ENCODE results near the gene SLC12A9. TPM values are rescaled to one million over a fixed set of nuclear protein-coding genes. Genes with fewer than 3 reads are reported as not detected.
"Not testable (repeated sequence)": the region's sequence is repeated elsewhere in the genome, so short reads cannot be mapped to it uniquely, and the experiment has no call there.

The SLC12A9 gene
- 13.9 and 14.3 TPM in 2 replicates for total RNA-seq (ENCODE audit: low replicate concordance)

DNA sequence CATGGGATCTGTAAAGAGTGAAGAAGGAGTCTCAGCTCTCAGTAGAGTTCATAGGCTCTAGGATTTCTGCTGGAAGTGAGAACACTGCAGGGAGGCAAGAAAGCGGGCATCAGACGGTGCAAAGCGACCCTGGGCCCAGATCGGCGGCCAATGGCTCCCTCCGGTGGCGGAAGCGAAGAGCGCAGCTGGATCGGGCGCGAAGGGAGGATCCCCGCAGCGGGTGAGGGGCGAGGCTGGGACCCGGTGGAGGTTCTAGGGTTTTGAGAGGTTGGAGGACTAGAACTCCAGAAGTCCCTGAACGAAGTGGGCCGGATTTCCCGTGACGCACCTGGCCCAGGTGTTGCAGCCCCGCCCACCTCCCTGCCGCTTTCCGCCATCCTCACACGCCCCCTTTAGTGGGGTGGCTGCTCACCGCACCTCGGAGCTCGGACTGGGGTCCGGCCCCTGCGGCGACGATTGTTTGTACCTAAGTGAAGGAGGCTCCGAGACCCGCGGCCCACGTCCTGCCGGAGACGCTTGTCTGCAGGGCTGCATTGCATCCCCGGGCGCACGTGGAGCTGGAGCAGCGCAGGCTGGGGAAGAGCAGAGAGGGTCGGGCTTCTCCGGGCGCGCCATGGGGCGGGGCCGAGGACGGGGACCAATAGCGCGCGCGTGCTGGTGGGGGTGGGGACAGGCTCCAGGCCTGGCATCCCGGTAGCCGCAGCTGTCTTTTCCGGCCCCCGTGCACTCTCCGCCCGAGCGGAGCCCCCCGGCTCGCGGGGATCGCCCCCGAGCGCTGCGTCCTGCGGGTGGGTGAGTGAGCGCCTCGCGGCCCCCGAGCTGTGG is at the start of gene SLC12A9:
SLC12A9 (plus strand) TSS at position 666 of the 825 bp plus-strand sequence. CDS start 1,485 bp downstream, outside the sequence.
- peak; percentile 83 for DNase-seq (ENCODE audit: low read depth)
- peak; percentile 90 for TF ChIP-seq CTCF (IDR thresholded peaks at IDR 0.05; ENCODE audit: insufficient read depth, low read length)
- H3K4me3 ChIP-seq (ENCODE audit: low read depth, low read length), result peak within 1 kb of the TSS; percentile 83

GRCh38 chr7:100802951-100803350 is 49.6 kb upstream of the SLC12A9 start:
- TF ChIP-seq CTCF (IDR thresholded peaks at IDR 0.05; ENCODE audit: insufficient read depth, low read length), result no peak
- DNase-seq (ENCODE audit: low read depth), result no peak

DNA sequence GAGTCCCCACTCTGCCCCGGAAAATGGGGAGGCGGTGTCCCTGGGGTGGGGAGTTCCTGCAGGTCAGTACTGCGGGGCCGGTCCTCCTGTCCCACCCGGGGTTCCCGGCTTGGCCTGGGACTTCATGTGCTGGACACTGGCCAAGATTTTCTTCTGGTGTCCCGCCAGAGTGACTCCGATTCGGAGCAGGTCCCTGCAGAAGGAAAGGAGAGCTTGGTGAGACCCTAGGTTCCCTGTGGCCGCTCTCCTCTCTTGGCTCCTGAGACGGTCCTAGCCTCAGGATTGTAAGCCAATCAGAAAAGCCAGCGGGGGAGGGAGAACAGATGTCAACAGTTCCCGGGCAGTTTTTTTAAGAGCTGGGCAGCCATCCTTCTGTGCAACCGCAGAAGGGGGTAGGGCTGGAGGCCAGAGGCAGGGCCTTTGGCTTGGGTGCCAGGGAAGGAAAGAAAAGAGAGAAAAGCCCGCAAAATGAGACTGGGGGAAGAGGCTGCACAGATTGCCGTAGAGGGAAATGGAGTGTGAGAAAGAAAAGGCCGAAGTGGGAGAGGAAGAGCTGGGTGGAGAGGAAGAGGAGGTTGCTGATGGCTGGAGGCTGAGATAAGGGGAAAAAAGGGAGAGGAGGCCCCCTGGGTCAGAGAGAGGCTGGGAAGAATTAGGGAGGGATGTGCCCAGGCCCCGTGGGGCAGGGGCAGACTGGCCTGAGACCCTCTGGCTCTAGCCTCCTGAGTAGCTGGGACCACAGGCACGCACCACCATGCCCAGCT is 48.9 kb upstream of the SLC12A9 start:
- no peak overlapping the region for H3K4me3 ChIP-seq (ENCODE audit: low read depth, low read length)

More at GRCh38 chr7:100802951-100803350, 49.6 kb upstream of the SLC12A9 start:
- no peak overlapping the region for H3K4me3 ChIP-seq (ENCODE audit: low read depth, low read length)

GRCh38 chr7:100804681-100805431 is 47.7 kb upstream of the SLC12A9 start:
- no peak overlapping the region for H3K4me3 ChIP-seq (ENCODE audit: low read depth, low read length)
- no peak for TF ChIP-seq CTCF (IDR thresholded peaks at IDR 0.05; ENCODE audit: insufficient read depth, low read length)
- DNase-seq (ENCODE audit: low read depth), result no peak

More for the DNA sequence above, 48.9 kb upstream of the SLC12A9 start:
- DNase-seq (ENCODE audit: low read depth), result peak; percentile 91
- no peak for TF ChIP-seq CTCF (IDR thresholded peaks at IDR 0.05; ENCODE audit: insufficient read depth, low read length)

- H3K4me3 ChIP-seq (ENCODE audit: low read depth, low read length), result no peak overlapping the region
- TF ChIP-seq CTCF (IDR thresholded peaks at IDR 0.05; ENCODE audit: insufficient read depth, low read length), result no peak
- DNase-seq (ENCODE audit: low read depth), result no peak
Measured at GRCh38 chr7:100806276-100806675, 46.2 kb upstream of the SLC12A9 start.

DNA sequence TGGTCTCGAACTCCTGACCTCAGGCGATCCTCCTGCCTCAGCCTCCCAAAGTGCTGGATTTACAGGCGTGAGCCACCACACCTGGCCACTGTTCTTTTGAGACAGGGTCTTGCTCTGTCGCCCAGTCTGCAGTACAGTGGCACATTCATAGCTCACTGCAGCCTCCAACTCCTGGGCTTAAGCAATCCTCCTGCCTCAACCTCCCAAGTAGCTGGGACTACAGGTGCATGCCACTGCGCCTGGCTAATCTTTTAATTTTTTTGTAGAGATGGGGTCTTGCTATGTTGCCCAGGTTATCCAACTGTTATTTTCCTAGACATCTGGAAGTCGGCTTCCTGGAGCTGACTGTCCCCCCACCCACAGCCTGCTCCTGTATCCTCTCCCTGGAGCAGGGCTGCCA is 45.6 kb upstream of the SLC12A9 start:
- not testable (repeated sequence) for DNase-seq (ENCODE audit: low read depth); H3K4me3 ChIP-seq (ENCODE audit: low read depth, low read length)

Data from fibroblast of the aortic adventitia (primary cell).